ENCODE data around the gene SLIT2.

DNA sequence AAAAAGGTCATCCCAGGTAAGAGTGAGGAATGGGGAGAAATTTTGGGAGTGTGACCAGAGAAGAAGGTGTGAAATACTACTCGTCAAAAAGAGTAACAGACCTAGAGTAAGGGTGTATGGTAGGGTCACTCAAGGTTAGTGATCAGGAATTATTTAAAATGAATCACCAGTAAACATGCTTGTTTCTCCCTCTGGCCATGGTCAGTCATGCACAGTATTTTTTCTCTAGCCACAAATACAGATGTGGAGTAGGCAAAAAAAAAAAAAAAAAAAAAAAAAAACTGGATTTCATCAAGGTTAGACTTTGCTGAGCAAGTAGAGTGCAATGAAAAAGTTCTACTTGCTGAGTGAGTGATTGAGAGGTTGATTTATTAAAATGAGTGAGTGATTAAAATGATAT lies 34.2 kb upstream of the SLIT2 start:
- TF ChIP-seq, protein P1, sequence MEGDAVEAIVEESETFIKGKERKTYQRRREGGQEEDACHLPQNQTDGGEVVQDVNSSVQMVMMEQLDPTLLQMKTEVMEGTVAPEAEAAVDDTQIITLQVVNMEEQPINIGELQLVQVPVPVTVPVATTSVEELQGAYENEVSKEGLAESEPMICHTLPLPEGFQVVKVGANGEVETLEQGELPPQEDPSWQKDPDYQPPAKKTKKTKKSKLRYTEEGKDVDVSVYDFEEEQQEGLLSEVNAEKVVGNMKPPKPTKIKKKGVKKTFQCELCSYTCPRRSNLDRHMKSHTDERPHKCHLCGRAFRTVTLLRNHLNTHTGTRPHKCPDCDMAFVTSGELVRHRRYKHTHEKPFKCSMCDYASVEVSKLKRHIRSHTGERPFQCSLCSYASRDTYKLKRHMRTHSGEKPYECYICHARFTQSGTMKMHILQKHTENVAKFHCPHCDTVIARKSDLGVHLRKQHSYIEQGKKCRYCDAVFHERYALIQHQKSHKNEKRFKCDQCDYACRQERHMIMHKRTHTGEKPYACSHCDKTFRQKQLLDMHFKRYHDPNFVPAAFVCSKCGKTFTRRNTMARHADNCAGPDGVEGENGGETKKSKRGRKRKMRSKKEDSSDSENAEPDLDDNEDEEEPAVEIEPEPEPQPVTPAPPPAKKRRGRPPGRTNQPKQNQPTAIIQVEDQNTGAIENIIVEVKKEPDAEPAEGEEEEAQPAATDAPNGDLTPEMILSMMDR (IDR thresholded peaks at IDR 0.05) = no peak
- no peak for TF ChIP-seq POLR2AphosphoS5 (IDR thresholded peaks at IDR 0.05)
